IMR-90 (cell line): ENCODE measurements around the gene GSTK1. TPM values are rescaled to one million over a fixed set of nuclear protein-coding genes. Genes with fewer than 3 reads are reported as not detected.

Source experiments
- ATAC-seq: fragments of 200-7000 bp; cut with Tn5 transposase; 2 replicates; pipeline ENCODE4 v1.9.1; 2020; ENCODE audit warnings: low read depth, mild to moderate bottlenecking, moderate library complexity
- BruUV-seq: library from RNA; stranded (reverse); fragments of 400-500 nt; replicated peaks from 2 replicates; lab custom pipeline; 2021; lab: Mats Ljungman, UMichigan
- CTCF ChIA-PET: fragments of 300-600 bp; formaldehyde crosslinking; extraction: SDS; loops from one replicate; lab custom pipeline; 2021; ENCODE audit warnings: antibody characterized with exemption; lab: Yijun Ruan, JAX
- POLR2A ChIA-PET: fragments of 300-600 bp; sonication (Branson Sonifier 250); formaldehyde crosslinking; loops from one replicate; lab custom pipeline; 2022; ENCODE audit warnings: antibody characterized with exemption; ENCODE audit not compliant: unreplicated experiment; lab: Charles Lee
- DNase-seq: peaks from one replicate; pipeline ENCODE4 v3.0.0; 2013
- H2AFZ ChIP-seq: replicated peaks from 2 replicates; pipeline ENCODE3; 2013; ENCODE audit warnings: low read length, mild to moderate bottlenecking; ENCODE audit not compliant: poor library complexity
- H2AK5ac ChIP-seq: 2 replicates; pipeline ENCODE4 v1.6.1; 2013; ENCODE audit warnings: low read depth, low read length, inconsistent platforms
- H2AK9ac ChIP-seq: replicated peaks from 2 replicates; pipeline ENCODE3; 2013; ENCODE audit warnings: mild to moderate bottlenecking, low read depth, low read length, moderate library complexity; ENCODE audit not compliant: poor library complexity
- H2BK120ac ChIP-seq: 2 replicates; pipeline ENCODE4 v1.6.1; 2013; ENCODE audit warnings: low read depth, low read length, inconsistent platforms
- H2BK15ac ChIP-seq: 3 replicates; pipeline ENCODE4 v1.6.1; 2013; ENCODE audit warnings: low read depth, low read length, inconsistent platforms
- H2BK20ac ChIP-seq: 2 replicates; pipeline ENCODE4 v1.6.1; 2013; ENCODE audit warnings: low read depth, mild to moderate bottlenecking, inconsistent platforms, low read length, moderate library complexity
- H2BK5ac ChIP-seq: 2 replicates; pipeline ENCODE4 v1.6.1; 2013; ENCODE audit warnings: mild to moderate bottlenecking, low read depth, low read length, inconsistent platforms; ENCODE audit not compliant: poor library complexity, severe bottlenecking
- H3K14ac ChIP-seq: replicated peaks from 2 replicates; pipeline ENCODE4 v1.6.1; 2013; ENCODE audit warnings: low read depth, low read length, inconsistent platforms
- H3K18ac ChIP-seq: 2 replicates; pipeline ENCODE4 v1.6.1; 2013; ENCODE audit warnings: low read depth, low read length, control low read depth
- H3K23ac ChIP-seq: 2 replicates; pipeline ENCODE4 v1.6.1; 2013; ENCODE audit warnings: low read depth, low read length, inconsistent platforms
- H3K27ac ChIP-seq: 2 replicates; pipeline ENCODE4 v1.5.1; 2013; ENCODE audit warnings: mild to moderate bottlenecking, control low read depth, low read length; ENCODE audit not compliant: insufficient read depth
- H3K27me3 ChIP-seq: 2 replicates; pipeline ENCODE4 v1.6.1; 2013; ENCODE audit warnings: low read length; ENCODE audit not compliant: control insufficient read depth, insufficient read depth
- H3K36me3 ChIP-seq: 2 replicates; pipeline ENCODE4 v1.6.1; 2013; ENCODE audit warnings: low read length, mixed read lengths; ENCODE audit not compliant: control insufficient read depth, insufficient read depth
- H3K4ac ChIP-seq: 2 replicates; pipeline ENCODE4 v1.6.1; 2013; ENCODE audit warnings: low read depth, low read length, inconsistent platforms
- H3K4me1 ChIP-seq: 2 replicates; pipeline ENCODE4 v1.6.1; 2013; ENCODE audit warnings: low read length, mixed read lengths; ENCODE audit not compliant: control insufficient read depth, insufficient read depth
- H3K4me2 ChIP-seq: 2 replicates; pipeline ENCODE4 v1.6.1; 2013; ENCODE audit warnings: low read depth, mild to moderate bottlenecking, control low read depth, low read length, moderate library complexity
- H3K4me3 ChIP-seq: 2 replicates; pipeline ENCODE4 v1.5.1; 2013; ENCODE audit warnings: low read depth, mild to moderate bottlenecking, control low read depth, low read length, moderate library complexity; ENCODE audit not compliant: insufficient read depth
- H3K56ac ChIP-seq: 2 replicates; pipeline ENCODE4 v1.6.1; 2013; ENCODE audit warnings: low read length, inconsistent platforms; ENCODE audit not compliant: insufficient read depth; ENCODE audit errors: extremely low read depth
- H3K79me1 ChIP-seq, 2 experiments: 2 replicates each; pipeline ENCODE4 v1.6.1; 2013; ENCODE audit warnings: low read length in 2 of 2, inconsistent platforms in 1 of 2, low read depth in 1 of 2
- H3K9ac ChIP-seq: 2 replicates; pipeline ENCODE4 v1.6.1; 2013; ENCODE audit warnings: low read depth, low read length, control low read depth
- H3K9me1 ChIP-seq: 2 replicates; pipeline ENCODE4 v1.6.1; 2013; ENCODE audit warnings: low read length, inconsistent platforms; ENCODE audit not compliant: insufficient read depth
- H3K9me3 ChIP-seq: 2 replicates; pipeline ENCODE4 v1.6.1; 2013; ENCODE audit warnings: low read length; ENCODE audit not compliant: control insufficient read depth, insufficient read depth
- H4K20me1 ChIP-seq: 2 replicates; pipeline ENCODE4 v1.6.1; 2013; ENCODE audit warnings: low read length, inconsistent platforms; ENCODE audit not compliant: insufficient read depth
- H4K5ac ChIP-seq: 2 replicates; pipeline ENCODE4 v1.6.1; 2013; ENCODE audit warnings: mild to moderate bottlenecking, low read depth, low read length, control low read depth
- H4K8ac ChIP-seq, 2 experiments: 2 replicates each; pipeline ENCODE4 v1.6.1; 2013; ENCODE audit warnings: low read depth in 2 of 2, low read length in 2 of 2, control low read depth in 1 of 2, inconsistent platforms in 1 of 2
- H4K91ac ChIP-seq: 2 replicates; pipeline ENCODE4 v1.6.1; 2013; ENCODE audit warnings: low read depth, low read length, inconsistent platforms; ENCODE audit not compliant: insufficient read depth
- BHLHE40 ChIP-seq: fragments of 150-350 bp; IDR thresholded peaks from 2 replicates; pipeline ENCODE4 v1.6.1; 2016; ENCODE audit warnings: mild to moderate bottlenecking, low read depth, low read length
- CEBPB ChIP-seq: IDR thresholded peaks from 2 replicates; pipeline ENCODE4 v1.6.1; 2012; ENCODE audit warnings: low read depth, low read length, improper control_type of control experiment
- CHD1 ChIP-seq: IDR thresholded peaks from 2 replicates; pipeline ENCODE4 v1.6.1; 2012; ENCODE audit warnings: low read depth, low read length, improper control_type of control experiment
- FOS ChIP-seq: fragments of 150-350 bp; IDR thresholded peaks from 2 replicates; pipeline ENCODE4 v1.6.1; 2016; ENCODE audit warnings: low read depth, low read length
- MAFK ChIP-seq: IDR thresholded peaks from 2 replicates; pipeline ENCODE4 v1.6.1; 2012; ENCODE audit warnings: low read depth, low read length, improper control_type of control experiment
- MAZ ChIP-seq: IDR thresholded peaks from 2 replicates; pipeline ENCODE4 v1.6.1; 2012; ENCODE audit warnings: low read depth, mild to moderate bottlenecking, low read length, improper control_type of control experiment, moderate library complexity, borderline replicate concordance
- MXI1 ChIP-seq: IDR thresholded peaks from 2 replicates; pipeline ENCODE4 v1.6.1; 2012; ENCODE audit warnings: low read depth, mild to moderate bottlenecking, low read length, moderate library complexity, borderline replicate concordance
- NFE2L2 ChIP-seq: fragments of 150-350 bp; IDR thresholded peaks from 2 replicates; pipeline ENCODE4 v1.6.1; 2016; ENCODE audit warnings: low read depth, mild to moderate bottlenecking, low read length
- POLR2A ChIP-seq: IDR thresholded peaks from 2 replicates; pipeline ENCODE4 v1.6.1; 2012; ENCODE audit warnings: mild to moderate bottlenecking, low read depth, low read length
- RAD21 ChIP-seq: IDR thresholded peaks from 2 replicates; pipeline ENCODE4 v1.6.1; 2012; ENCODE audit warnings: low read length, improper control_type of control experiment
- RCOR1 ChIP-seq: IDR thresholded peaks from 2 replicates; pipeline ENCODE4 v1.6.1; 2012; ENCODE audit warnings: mild to moderate bottlenecking, low read length, improper control_type of control experiment; ENCODE audit not compliant: insufficient replicate concordance
- RFX5 ChIP-seq: IDR thresholded peaks from 2 replicates; pipeline ENCODE4 v1.8.0; 2012; ENCODE audit warnings: low read depth, mild to moderate bottlenecking, low read length, moderate library complexity
- SMC3 ChIP-seq: fragments of 150-350 bp; IDR thresholded peaks from 2 replicates; pipeline ENCODE4 v1.6.1; 2016; ENCODE audit warnings: low read depth, mild to moderate bottlenecking, antibody characterized with exemption, low read length, moderate library complexity
- WGBS, 2 experiments: methylation state at CpG; one replicate each; pipeline versions ENCODE4 v1.1.5 to v1.1.7; 2013; ENCODE audit warnings: missing lambda C conversion rate in 2 of 2; ENCODE audit not compliant: insufficient read length in 1 of 2; ENCODE audit errors: extremely low coverage in 2 of 2; 5-methylcytosine and 5-hydroxymethylcytosine counted together
- dilution Hi-C: fragments of 300-500 bp; cut with HindIII; formaldehyde crosslinking; loops from one replicate; pipeline ENCODE4 v1.14.3; 2018; ENCODE audit warnings: low sequenced_read_pairs; ENCODE audit not compliant: unreplicated experiment
- in situ Hi-C: fragments of 300-500 bp; cut with MboI; formaldehyde crosslinking; loops from 3 replicates; pipeline ENCODE4 v1.14.3; 2019; ENCODE audit warnings: low sequenced_read_pairs, inconsistent platforms, mixed read lengths
- intact Hi-C: fragments of 100-400 bp; cut with micrococcal nuclease; formaldehyde crosslinking; loops from 2 replicates; pipeline ENCODE4 v1.10.0; 2022
- polyA plus RNA-seq, 3 experiments: library from polyadenylated mRNA; depleted of rRNA; stranded (reverse); fragments of >200 nt; gene quantifications; 2 replicates each; pipeline ENCODE4 v1.2.3, GENCODE V29; 2012; ENCODE audit warnings: low replicate concordance in 1 of 3
- total RNA-seq: library from RNA; depleted of rRNA; stranded (reverse); fragments of >200 nt; gene quantifications from 2 replicates; pipeline ENCODE4 v1.2.3, GENCODE V29; 2012
- TF ChIP-seq, protein P1 (sequence below): fragments of 150-350 bp; IDR thresholded peaks from 2 replicates; pipeline ENCODE4 v1.6.1; 2017; ENCODE audit warnings: mild to moderate bottlenecking, antibody characterized with exemption, low read length, low read depth
- TF ChIP-seq, protein P2 (sequence below): conservative IDR thresholded peaks from 2 replicates; pipeline ENCODE4 v1.5.1; 2012; ENCODE audit warnings: mild to moderate bottlenecking, low read depth, low read length, improper control_type of control experiment
- TF ChIP-seq, protein P3 (sequence below): fragments of 150-350 bp; IDR thresholded peaks from 2 replicates; pipeline ENCODE4 v1.6.1; 2016; ENCODE audit warnings: low read depth, mild to moderate bottlenecking, low read length, moderate library complexity, borderline replicate concordance

Gene GSTK1
- total and polyA plus RNA-seq, 2 of the 4 experiments (the other 2 are of a cell fraction) = 64.9 to 111 TPM

DNA sequence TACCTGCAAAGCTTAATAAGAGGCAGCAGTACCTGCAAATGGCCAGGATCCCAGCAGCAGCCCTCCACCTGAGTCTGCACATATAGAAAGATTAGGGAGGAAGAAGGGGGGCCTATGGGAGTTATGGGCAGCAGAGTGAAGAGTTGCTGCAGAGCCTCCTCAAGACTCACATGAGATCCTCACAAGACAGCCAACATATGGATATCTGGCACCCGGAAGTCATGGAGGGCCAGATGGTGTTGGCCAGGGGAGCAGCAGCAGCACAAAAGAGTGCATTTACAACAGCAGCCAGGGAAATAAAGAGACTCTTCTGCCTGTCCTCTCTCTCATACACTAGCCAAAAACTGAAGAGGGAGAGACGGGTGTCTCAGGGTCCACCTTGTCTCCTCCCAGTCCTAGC lies 45.4 kb upstream of the GSTK1 start:
- no peak overlapping the region for H3K56ac ChIP-seq
- BruUV-seq = no TSS peak
- TF ChIP-seq CHD1 (no peak), BHLHE40 (no peak), MAZ (no peak), SMC3 (no peak), FOS (no peak), RAD21 (no peak), RCOR1 (no peak), MAFK (no peak), CEBPB (no peak), MXI1 (no peak), NFE2L2 (no peak), POLR2A (no peak), RFX5 (no peak)
- TF ChIP-seq, protein P1, sequence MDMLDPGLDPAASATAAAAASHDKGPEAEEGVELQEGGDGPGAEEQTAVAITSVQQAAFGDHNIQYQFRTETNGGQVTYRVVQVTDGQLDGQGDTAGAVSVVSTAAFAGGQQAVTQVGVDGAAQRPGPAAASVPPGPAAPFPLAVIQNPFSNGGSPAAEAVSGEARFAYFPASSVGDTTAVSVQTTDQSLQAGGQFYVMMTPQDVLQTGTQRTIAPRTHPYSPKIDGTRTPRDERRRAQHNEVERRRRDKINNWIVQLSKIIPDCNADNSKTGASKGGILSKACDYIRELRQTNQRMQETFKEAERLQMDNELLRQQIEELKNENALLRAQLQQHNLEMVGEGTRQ = no peak
- TF ChIP-seq, protein P2, sequence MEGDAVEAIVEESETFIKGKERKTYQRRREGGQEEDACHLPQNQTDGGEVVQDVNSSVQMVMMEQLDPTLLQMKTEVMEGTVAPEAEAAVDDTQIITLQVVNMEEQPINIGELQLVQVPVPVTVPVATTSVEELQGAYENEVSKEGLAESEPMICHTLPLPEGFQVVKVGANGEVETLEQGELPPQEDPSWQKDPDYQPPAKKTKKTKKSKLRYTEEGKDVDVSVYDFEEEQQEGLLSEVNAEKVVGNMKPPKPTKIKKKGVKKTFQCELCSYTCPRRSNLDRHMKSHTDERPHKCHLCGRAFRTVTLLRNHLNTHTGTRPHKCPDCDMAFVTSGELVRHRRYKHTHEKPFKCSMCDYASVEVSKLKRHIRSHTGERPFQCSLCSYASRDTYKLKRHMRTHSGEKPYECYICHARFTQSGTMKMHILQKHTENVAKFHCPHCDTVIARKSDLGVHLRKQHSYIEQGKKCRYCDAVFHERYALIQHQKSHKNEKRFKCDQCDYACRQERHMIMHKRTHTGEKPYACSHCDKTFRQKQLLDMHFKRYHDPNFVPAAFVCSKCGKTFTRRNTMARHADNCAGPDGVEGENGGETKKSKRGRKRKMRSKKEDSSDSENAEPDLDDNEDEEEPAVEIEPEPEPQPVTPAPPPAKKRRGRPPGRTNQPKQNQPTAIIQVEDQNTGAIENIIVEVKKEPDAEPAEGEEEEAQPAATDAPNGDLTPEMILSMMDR = no peak
- TF ChIP-seq, protein P3, sequence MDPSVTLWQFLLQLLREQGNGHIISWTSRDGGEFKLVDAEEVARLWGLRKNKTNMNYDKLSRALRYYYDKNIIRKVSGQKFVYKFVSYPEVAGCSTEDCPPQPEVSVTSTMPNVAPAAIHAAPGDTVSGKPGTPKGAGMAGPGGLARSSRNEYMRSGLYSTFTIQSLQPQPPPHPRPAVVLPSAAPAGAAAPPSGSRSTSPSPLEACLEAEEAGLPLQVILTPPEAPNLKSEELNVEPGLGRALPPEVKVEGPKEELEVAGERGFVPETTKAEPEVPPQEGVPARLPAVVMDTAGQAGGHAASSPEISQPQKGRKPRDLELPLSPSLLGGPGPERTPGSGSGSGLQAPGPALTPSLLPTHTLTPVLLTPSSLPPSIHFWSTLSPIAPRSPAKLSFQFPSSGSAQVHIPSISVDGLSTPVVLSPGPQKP = no peak
- no peak overlapping the region for H3K4me2 ChIP-seq
- POLR2A ChIA-PET = no interaction called here
- H3K4ac ChIP-seq = no peak overlapping the region
- no peaks in the 10 kb centered on the region for H3K9me1 ChIP-seq
- H3K18ac ChIP-seq = no peak overlapping the region
- no CpG with 5 or more reads among the region's 2 CpGs for WGBS, 2 experiments
- H3K9me3 ChIP-seq = no peaks in the 10 kb centered on the region
- CTCF ChIA-PET = interaction anchor here (6.3 kb wide), 1 partner anchor 208 kb away, joined by 69 read pairs; no protein-coding TSS in a partner anchor
- no peak overlapping the region for H2AFZ ChIP-seq
- dilution Hi-C loops (no loop called here), intact Hi-C loops (no loop called here), in situ Hi-C loops (loop anchor here (5.0 to 25.0 kb wide), 4 partner anchors 206 to 881 kb away; partner anchors contain the start of gene EPHB6)
- H3K36me3 ChIP-seq = no peaks in the 10 kb centered on the region
- no peaks in the 10 kb centered on the region for H4K20me1 ChIP-seq
- no peak overlapping the region for H4K5ac ChIP-seq
- no peak overlapping the region for H3K9ac ChIP-seq
- no peaks in the 10 kb centered on the region for H3K79me1 ChIP-seq
- no peak overlapping the region for H2BK15ac ChIP-seq
- ATAC-seq (no peak), DNase-seq (no peak)
- no peak overlapping the region for H2BK5ac ChIP-seq
- H2BK120ac ChIP-seq = no peak overlapping the region
- no peak overlapping the region for H2BK20ac ChIP-seq
- H2AK9ac ChIP-seq = no peak overlapping the region
- H4K91ac ChIP-seq = no peak overlapping the region
- H3K14ac ChIP-seq = no peak overlapping the region
- no peak overlapping the region for H3K23ac ChIP-seq
- H3K27me3 ChIP-seq = peaks cover 15% of the 10 kb centered on the region
- no peak overlapping the region for H2AK5ac ChIP-seq
- no peak overlapping the region for H3K27ac ChIP-seq
- H3K4me3 ChIP-seq = no peak overlapping the region
- no peaks in the 10 kb centered on the region for H3K4me1 ChIP-seq
- no peak overlapping the region for H4K8ac ChIP-seq
